ENCODE data around the gene OLFML2A.
A peak's percentile ranks its signal among the peaks of the same experiment; 100 is the strongest.

OLFML2A gene

GRCh38 chr9:124779368-124780059 is 2.6 kb downstream of the OLFML2A start:
- no peaks in the 10 kb centered on the region for H3K4me1 ChIP-seq
- H3K36me3 ChIP-seq (ENCODE audit: control insufficient read depth, insufficient read depth, low read length): no peaks in the 10 kb centered on the region
- no peaks in the 10 kb centered on the region for H3K27me3 ChIP-seq (ENCODE audit: control insufficient read depth, insufficient read depth, low read length)
- no peak overlapping the region for H3K4me2 ChIP-seq (ENCODE audit: low read length)
- H3K27ac ChIP-seq: peak overlapping the region; percentile 7
- H2AFZ ChIP-seq: no peak overlapping the region
- no peak overlapping the region for H3K4me3 ChIP-seq (ENCODE audit: low read depth, low read length)
- H3K79me2 ChIP-seq: no peaks in the 10 kb centered on the region
- TF ChIP-seq CTCF (IDR thresholded peaks at IDR 0.05): no peak
- H3K9me3 ChIP-seq (ENCODE audit: control insufficient read depth, low read length): no peaks in the 10 kb centered on the region
- H3K9ac ChIP-seq: no peak overlapping the region

DNA sequence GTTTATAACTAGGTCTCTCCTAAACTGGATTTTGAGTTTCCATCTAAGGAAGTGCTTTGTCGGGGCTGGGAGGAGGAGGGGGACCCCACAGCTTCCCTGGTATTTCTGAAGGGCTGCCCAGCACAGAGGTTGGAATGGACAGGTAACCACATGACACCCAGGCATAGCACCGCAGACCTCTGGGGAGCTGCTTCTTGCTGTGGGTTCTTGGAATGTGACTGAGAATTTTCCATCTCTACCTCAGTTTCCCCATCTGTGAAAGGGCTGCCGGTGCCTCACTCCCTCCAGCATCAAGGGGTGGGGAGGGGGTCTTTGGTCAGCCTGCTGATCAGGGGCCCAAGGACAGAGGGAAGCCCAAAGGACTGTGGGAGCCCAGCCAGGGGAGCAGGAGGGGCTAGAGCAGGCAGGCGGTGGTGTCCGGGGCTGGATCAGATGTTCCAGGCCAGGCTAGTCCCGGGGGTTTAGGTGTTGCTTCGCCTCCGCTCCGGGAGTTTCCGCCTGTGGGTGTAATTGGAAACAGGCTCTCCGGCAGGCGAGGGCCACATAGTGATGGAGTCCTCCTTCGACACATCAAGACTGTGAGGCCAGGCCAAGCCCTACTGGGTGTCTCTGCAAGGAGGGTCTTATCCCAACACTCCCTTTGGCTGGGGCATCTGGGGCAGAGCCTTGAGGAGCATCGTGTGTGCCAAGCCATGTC is 3.3 kb downstream of the OLFML2A start:
- no peak for TF ChIP-seq CTCF (IDR thresholded peaks at IDR 0.05)
- no peaks in the 10 kb centered on the region for H3K4me1 ChIP-seq
- H3K27ac ChIP-seq: peak overlapping the region; percentile 7
- H3K4me3 ChIP-seq (ENCODE audit: low read depth, low read length): no peak overlapping the region
- H3K9ac ChIP-seq: no peak overlapping the region
- no peaks in the 10 kb centered on the region for H3K36me3 ChIP-seq (ENCODE audit: control insufficient read depth, insufficient read depth, low read length)
- H2AFZ ChIP-seq: no peak overlapping the region
- no peaks in the 10 kb centered on the region for H3K27me3 ChIP-seq (ENCODE audit: control insufficient read depth, insufficient read depth, low read length)
- no peaks in the 10 kb centered on the region for H3K79me2 ChIP-seq
- no peaks in the 10 kb centered on the region for H3K9me3 ChIP-seq (ENCODE audit: control insufficient read depth, low read length)
- no peak overlapping the region for H3K4me2 ChIP-seq (ENCODE audit: low read length)

DNA sequence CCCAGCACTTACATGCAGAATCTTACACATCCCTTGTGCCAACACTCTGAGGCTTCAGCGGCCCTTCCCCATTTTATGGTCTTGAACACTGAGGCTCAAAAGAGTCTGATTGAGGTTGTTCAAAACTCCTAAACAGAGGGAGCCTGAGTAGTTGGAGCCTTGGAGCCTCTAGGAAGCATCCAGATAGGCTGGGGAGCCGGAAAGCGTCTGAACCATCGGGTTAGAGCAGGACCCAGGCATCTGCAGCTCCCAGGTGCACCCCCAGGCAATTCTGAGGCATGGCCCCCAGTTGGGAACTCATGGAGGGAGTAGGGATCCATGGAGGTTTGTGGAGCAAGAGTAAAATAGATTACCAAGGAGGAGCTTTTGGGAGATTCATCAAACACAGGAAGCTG is 3.8 kb downstream of the OLFML2A start:
- no peak overlapping the region for H3K4me2 ChIP-seq (ENCODE audit: low read length)
- no peak overlapping the region for H3K27ac ChIP-seq
- H3K9ac ChIP-seq: no peak overlapping the region
- H3K9me3 ChIP-seq (ENCODE audit: control insufficient read depth, low read length): no peaks in the 10 kb centered on the region
- H2AFZ ChIP-seq: no peak overlapping the region
- no peak overlapping the region for H3K4me3 ChIP-seq (ENCODE audit: low read depth, low read length)
- no peaks in the 10 kb centered on the region for H3K79me2 ChIP-seq
- H3K36me3 ChIP-seq (ENCODE audit: control insufficient read depth, insufficient read depth, low read length): no peaks in the 10 kb centered on the region
- no peak for TF ChIP-seq CTCF (IDR thresholded peaks at IDR 0.05)
- H3K27me3 ChIP-seq (ENCODE audit: control insufficient read depth, insufficient read depth, low read length): no peaks in the 10 kb centered on the region
- H3K4me1 ChIP-seq: no peaks in the 10 kb centered on the region

DNA sequence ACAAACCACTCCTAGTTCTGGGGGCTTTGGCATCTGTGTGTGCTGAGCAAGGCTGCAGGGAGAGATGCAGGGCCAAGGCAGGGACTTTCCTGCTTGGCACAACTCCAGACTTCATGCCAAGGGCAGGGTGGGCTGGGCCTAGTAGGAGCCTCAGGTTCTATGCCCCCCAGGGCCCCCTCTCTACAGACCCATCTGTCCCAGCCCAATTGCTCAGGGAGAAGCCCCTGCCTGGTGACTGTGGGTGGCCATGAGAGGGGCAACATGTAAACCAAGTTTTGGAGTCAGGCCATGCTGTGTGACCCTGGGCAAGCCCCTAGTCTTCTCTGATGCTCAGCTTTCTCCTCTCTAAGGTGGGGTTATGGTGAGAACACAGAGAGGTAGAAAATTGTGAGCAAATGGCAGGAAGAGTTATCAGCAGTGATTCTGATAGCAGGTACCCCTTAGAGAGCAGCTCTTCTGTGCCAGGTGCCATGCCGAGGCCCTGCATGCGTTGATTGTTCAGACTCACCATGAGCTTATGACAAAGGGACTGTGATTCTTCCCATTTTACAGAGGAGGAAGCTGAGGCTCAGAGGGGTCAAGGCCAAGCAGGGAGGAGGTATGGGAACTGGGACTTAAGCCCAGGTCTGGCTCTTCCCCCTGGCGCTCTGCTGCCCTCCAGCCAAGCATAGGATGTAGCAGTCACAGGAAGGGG is 5.2 kb downstream of the OLFML2A start:
- Histone ChIP-seq H3K27ac (no peak overlapping the region), H3K9ac (no peak overlapping the region), H3K27me3 (ENCODE audit: control insufficient read depth, insufficient read depth, low read length) (no peaks in the 10 kb centered on the region), H3K9me3 (ENCODE audit: control insufficient read depth, low read length) (no peaks in the 10 kb centered on the region), H3K36me3 (ENCODE audit: control insufficient read depth, insufficient read depth, low read length) (no peaks in the 10 kb centered on the region), H3K4me2 (ENCODE audit: low read length) (no peak overlapping the region), H2AFZ (no peak overlapping the region), H3K4me3 (ENCODE audit: low read depth, low read length) (no peak overlapping the region), H3K4me1 (no peaks in the 10 kb centered on the region), H3K79me2 (no peaks in the 10 kb centered on the region)
- TF ChIP-seq CTCF (IDR thresholded peaks at IDR 0.05): no peak

Measured in parathyroid adenoma (tissue), 2 donors.